IPS DF 4.7 (cell line): Measurements from ENCODE around the gene KPTN.

Experiments used
- DNase-seq: peaks from one replicate; pipeline ENCODE4 v3.0.0-alpha.2; 2013; ENCODE audit warnings: low spot score; ENCODE audit errors: extremely low read depth

The KPTN gene

GRCh38 chr19:47509170-47509847 lies 25.3 kb upstream of the KPTN start:
- DNase-seq: no peak

- no peak for DNase-seq
Measured at GRCh38 chr19:47508721-47509120, 24.7 kb upstream of the KPTN start.

GRCh38 chr19:47507924-47508553 lies 24.0 kb upstream of the KPTN start:
- no peak for DNase-seq

- no peak for DNase-seq
Measured at GRCh38 chr19:47507012-47507411, 23.0 kb upstream of the KPTN start.

GRCh38 chr19:47506459-47506858 lies 22.4 kb upstream of the KPTN start:
- no peak for DNase-seq

GRCh38 chr19:47505506-47505905 lies 21.5 kb upstream of the KPTN start:
- no peak for DNase-seq

GRCh38 chr19:47503826-47504150 lies 19.8 kb upstream of the KPTN start:
- DNase-seq: no peak

GRCh38 chr19:47503130-47503825 lies 19.3 kb upstream of the KPTN start:
- DNase-seq: no peak

- no peak for DNase-seq
Measured at GRCh38 chr19:47499863-47500830, 16.1 kb upstream of the KPTN start.

GRCh38 chr19:47499371-47499770 lies 15.4 kb upstream of the KPTN start:
- no peak for DNase-seq

- DNase-seq: no peak
Measured at GRCh38 chr19:47498561-47498960, 14.5 kb upstream of the KPTN start.

GRCh38 chr19:47497821-47498520 lies 14.0 kb upstream of the KPTN start:
- DNase-seq: no peak

GRCh38 chr19:47497050-47497766 lies 13.2 kb upstream of the KPTN start:
- no peak for DNase-seq

- DNase-seq: no peak
Measured at GRCh38 chr19:47495478-47496372, 11.7 kb upstream of the KPTN start.

GRCh38 chr19:47494729-47495128 lies 10.7 kb upstream of the KPTN start:
- DNase-seq: no peak

GRCh38 chr19:47494211-47494547 lies 10.2 kb upstream of the KPTN start:
- no peak for DNase-seq

- no peak for DNase-seq
Measured at GRCh38 chr19:47493378-47494210, 9.6 kb upstream of the KPTN start.

GRCh38 chr19:47492571-47493377 lies 8.8 kb upstream of the KPTN start:
- DNase-seq: no peak
